Measurements from ENCODE around the gene APBA2.
"Not testable (repeated sequence)": the region's sequence is repeated elsewhere in the genome, so short reads cannot be mapped to it uniquely, and the experiment has no call there.

DNA sequence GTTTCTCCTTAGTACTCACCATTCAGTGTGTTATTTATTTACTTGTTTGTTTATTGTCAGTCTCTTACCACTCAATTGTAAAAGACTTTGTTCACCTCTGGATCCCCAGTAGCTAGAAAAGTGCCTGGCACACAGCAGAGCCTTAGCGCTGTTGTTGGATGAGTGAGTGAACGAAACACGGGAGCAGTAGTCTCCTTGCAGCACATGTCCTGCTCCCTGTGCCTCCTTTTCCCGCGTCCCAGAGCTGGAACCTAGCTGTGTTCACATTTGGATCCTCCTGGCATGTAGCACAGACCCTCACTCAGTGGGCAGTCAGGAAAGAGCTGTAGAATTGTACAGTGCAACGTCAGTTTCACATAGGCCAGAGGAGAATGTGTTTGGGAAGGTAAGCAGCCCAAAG lies 4.1 kb downstream of the APBA2 start:
- TF ChIP-seq EZH2 (IDR thresholded peaks at IDR 0.05; ENCODE audit: borderline replicate concordance, low read length), result not testable (repeated sequence)
- TF ChIP-seq, protein P1, sequence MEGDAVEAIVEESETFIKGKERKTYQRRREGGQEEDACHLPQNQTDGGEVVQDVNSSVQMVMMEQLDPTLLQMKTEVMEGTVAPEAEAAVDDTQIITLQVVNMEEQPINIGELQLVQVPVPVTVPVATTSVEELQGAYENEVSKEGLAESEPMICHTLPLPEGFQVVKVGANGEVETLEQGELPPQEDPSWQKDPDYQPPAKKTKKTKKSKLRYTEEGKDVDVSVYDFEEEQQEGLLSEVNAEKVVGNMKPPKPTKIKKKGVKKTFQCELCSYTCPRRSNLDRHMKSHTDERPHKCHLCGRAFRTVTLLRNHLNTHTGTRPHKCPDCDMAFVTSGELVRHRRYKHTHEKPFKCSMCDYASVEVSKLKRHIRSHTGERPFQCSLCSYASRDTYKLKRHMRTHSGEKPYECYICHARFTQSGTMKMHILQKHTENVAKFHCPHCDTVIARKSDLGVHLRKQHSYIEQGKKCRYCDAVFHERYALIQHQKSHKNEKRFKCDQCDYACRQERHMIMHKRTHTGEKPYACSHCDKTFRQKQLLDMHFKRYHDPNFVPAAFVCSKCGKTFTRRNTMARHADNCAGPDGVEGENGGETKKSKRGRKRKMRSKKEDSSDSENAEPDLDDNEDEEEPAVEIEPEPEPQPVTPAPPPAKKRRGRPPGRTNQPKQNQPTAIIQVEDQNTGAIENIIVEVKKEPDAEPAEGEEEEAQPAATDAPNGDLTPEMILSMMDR (IDR thresholded peaks at IDR 0.05; ENCODE audit: low read length), result not testable (repeated sequence)

Data from OCI-LY1 (cell line).